Left lung (tissue), 10 donors: Measurements from ENCODE around the gene GAK. TPM values are rescaled to one million over a fixed set of nuclear protein-coding genes. Genes with fewer than 3 reads are reported as not detected.

ENCODE experiments used
- ATAC-seq: fragments of 200-7000 bp; cut with Tn5 transposase; one replicate; pipeline ENCODE4 v1.9.1; 2020; ENCODE audit warnings: moderate library complexity
- DNase-seq, 4 donors: peaks; one replicate each; pipeline ENCODE4 v3.0.0-alpha.2; 2013 to 2020
- H3K27ac ChIP-seq, 2 donors: fragments of 200-600 bp; sonication (generic) in 1 of 2; one replicate each; pipeline versions ENCODE4 v1.5.0 to v1.8.0; 2020 to 2021
- H3K27me3 ChIP-seq, 2 donors: fragments of 200-600 bp; sonication (generic) in 1 of 2; one replicate each; pipeline versions ENCODE4 v1.5.0 to v1.8.0; 2020 to 2021
- H3K36me3 ChIP-seq, 2 donors: fragments of 200-600 bp; sonication (generic) in 1 of 2; one replicate each; pipeline versions ENCODE4 v1.5.0 to v1.8.0; 2020 to 2021
- H3K4me1 ChIP-seq, 2 donors: fragments of 200-600 bp; one replicate each; pipeline ENCODE4 v1.8.0; 2021
- H3K4me3 ChIP-seq, 2 donors: fragments of 200-600 bp; sonication (generic) in 1 of 2; one replicate each; pipeline versions ENCODE4 v1.5.0 to v1.8.0; 2020 to 2021; ENCODE audit warnings: mild to moderate bottlenecking in 1 of 2
- H3K9me3 ChIP-seq, 2 donors: fragments of 200-600 bp; sonication (generic) in 1 of 2; one replicate each; pipeline versions ENCODE4 v1.5.0 to v1.8.0; 2020 to 2021
- intact Hi-C, 2 donors: fragments of 100-400 bp; cut with DNase I; formaldehyde crosslinking; loops; one replicate each; pipeline versions ENCODE4 v1.11.2 to v1.14.2; 2022
- polyA plus RNA-seq, 6 donors: library from polyadenylated mRNA; unstranded; fragments of 120-200 nt; gene quantifications; one replicate each; pipeline ENCODE4 v1.2.1, GENCODE V29; 2013; ENCODE audit not compliant: insufficient read length in 6 of 6
- total RNA-seq, 2 donors: library from RNA; stranded (reverse); fragmentation: NEBNext Ultra II Directional; extraction: Animal tissue kit (Norgen Biotek cat#: 25700); gene quantifications; one replicate each; pipeline ENCODE4 v1.2.1, GENCODE V29; 2021
- TF ChIP-seq, protein P1 (sequence below), 2 donors: fragments of 200-600 bp; sonication (generic) in 1 of 2; IDR thresholded peaks; one replicate each; pipeline versions ENCODE4 v1.5.0 to v1.8.0; 2021; ENCODE audit warnings: antibody characterized with exemption in 2 of 2
- donor health status: DM: no; HTN: yes; CAD: no.
- donor health status: DM: no; HTN: no; CAD: no.

Gene GAK
- total and polyA plus RNA-seq, 8 donors = 42.7 to 121 (median 50.3) TPM

DNA sequence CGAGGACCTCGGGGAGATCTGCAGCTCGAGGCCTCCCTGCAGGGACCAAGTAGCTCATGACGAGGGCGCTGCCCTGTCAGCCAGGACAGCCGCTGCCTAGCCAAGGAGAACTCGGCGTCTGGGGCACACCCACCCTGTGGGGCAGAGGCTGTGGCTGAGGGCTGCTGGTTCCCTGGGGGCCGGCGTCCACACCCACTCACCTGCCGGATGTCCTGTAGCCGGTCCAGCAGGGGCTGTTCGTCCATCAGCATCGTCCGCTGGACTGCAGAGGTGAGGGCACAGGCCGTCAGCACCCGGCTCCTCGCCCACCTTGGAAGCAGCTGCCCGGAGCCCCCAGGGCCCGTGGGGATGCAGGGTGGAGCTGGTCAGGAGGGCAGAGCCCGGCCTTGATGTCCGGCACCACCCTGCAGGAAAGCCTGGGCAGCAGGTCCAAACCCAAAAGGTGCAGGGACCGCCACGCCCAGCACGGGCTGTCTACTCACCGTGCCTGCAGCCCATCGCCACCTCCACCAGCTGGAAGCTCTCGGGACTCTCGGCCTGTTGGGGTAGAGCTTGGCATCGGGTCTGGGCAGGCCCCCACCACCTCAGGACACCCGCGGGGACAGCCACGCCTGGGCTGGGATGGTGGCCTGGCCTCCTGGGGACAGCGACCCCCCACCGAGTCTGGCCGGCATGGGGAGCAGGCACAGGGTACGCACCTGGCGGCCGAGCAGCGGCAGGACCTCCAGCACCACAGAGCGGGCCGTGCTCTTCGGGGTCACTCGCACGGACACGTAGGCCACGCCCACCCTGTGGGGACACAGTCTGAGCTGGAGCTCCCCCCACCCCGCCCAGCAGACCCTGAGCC, 34.4 kb upstream of the GAK start:
- peaks cover 0 to 9% of the 10 kb centered on the region in 2 donors for H3K4me1 ChIP-seq
- H3K36me3 ChIP-seq = peaks cover 0 to 63% of the 10 kb centered on the region in 2 donors
- no peak overlapping the region for H3K4me3 ChIP-seq
- no peaks in the 10 kb centered on the region for H3K9me3 ChIP-seq
- DNase-seq (peak in 1 of 4 donors; percentile 79), ATAC-seq (no peak)
- H3K27ac ChIP-seq = no peak overlapping the region
- peaks cover 0 to 5% of the 10 kb centered on the region in 2 donors for H3K27me3 ChIP-seq
- TF ChIP-seq, protein P1, sequence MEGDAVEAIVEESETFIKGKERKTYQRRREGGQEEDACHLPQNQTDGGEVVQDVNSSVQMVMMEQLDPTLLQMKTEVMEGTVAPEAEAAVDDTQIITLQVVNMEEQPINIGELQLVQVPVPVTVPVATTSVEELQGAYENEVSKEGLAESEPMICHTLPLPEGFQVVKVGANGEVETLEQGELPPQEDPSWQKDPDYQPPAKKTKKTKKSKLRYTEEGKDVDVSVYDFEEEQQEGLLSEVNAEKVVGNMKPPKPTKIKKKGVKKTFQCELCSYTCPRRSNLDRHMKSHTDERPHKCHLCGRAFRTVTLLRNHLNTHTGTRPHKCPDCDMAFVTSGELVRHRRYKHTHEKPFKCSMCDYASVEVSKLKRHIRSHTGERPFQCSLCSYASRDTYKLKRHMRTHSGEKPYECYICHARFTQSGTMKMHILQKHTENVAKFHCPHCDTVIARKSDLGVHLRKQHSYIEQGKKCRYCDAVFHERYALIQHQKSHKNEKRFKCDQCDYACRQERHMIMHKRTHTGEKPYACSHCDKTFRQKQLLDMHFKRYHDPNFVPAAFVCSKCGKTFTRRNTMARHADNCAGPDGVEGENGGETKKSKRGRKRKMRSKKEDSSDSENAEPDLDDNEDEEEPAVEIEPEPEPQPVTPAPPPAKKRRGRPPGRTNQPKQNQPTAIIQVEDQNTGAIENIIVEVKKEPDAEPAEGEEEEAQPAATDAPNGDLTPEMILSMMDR (IDR thresholded peaks at IDR 0.05) = no peak
- intact Hi-C loops = no loop called here

DNA sequence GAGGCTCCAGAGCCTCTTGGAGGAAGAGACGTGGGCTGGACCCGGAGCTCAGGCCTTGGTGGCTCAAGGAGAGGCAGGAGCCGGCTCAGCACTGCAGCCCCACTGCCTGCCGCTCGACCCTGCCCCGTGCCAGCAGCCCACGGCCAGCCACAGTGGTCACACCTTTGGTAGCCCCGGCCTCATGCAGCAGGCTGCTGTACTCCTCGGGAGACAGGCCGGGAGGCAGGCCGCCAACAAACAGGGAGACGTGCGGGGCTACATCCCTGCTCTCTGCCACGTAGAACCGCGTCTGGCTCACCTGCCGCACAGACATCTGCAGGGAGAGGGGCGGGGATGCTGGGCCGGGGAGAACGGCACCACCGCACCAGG, 33.6 kb upstream of the GAK start:
- Histone ChIP-seq H3K27me3 (peaks cover 0 to 5% of the 10 kb centered on the region in 2 donors), H3K4me3 (no peak overlapping the region), H3K9me3 (no peaks in the 10 kb centered on the region), H3K36me3 (peaks cover 0 to 71% of the 10 kb centered on the region in 2 donors), H3K27ac (no peak overlapping the region), H3K4me1 (peaks cover 0 to 2% of the 10 kb centered on the region in 2 donors)
- intact Hi-C loops = no loop called here
- TF ChIP-seq, protein P1 (IDR thresholded peaks at IDR 0.05) = no peak
- no peak for ATAC-seq
- peak in 1 of 4 donors; percentile 71 for DNase-seq

DNA sequence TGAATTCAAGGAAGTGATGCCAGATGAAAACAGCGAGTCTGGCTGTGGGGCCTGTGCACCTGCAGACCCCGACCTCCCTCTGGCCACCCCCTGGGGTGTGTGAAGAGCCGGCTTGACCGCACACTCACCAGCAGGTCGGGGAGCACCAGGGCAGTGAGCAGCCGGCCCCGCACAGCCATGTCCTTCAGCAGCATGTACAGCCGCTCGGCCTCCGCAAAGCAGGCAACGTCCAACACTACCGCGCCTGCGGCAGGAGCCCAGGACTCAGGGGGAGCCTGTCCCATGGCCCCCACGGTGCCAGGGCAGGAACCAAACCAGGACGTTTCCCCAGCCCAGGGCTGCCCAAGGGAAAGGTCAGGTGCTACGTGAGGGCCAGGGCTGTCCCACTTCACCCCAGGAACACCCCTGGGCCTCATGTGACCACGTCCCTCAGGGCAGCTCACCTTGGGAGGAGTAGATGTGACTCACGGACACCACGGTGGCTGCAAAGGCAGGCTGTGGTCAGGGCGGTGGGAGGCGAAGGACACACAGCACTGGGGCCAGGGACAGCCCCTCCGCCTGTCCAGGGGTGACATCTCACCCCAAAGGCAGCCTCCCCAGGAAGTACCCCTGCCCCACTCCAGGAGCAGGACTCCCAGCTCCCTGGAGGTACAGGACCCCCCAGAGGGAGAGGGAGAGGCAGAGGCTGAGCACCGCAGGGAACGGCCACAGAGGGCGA, 33.1 kb upstream of the GAK start:
- Histone ChIP-seq H3K9me3 (no peaks in the 10 kb centered on the region), H3K4me3 (no peak overlapping the region), H3K27me3 (peaks cover 0 to 5% of the 10 kb centered on the region in 2 donors), H3K36me3 (peaks cover 0 to 76% of the 10 kb centered on the region in 2 donors), H3K4me1 (no peaks in the 10 kb centered on the region), H3K27ac (no peak overlapping the region)
- DNase-seq (peak in 1 of 4 donors; percentile 76), ATAC-seq (no peak)
- intact Hi-C loops = no loop called here
- TF ChIP-seq, protein P1 (IDR thresholded peaks at IDR 0.05) = no peak

DNA sequence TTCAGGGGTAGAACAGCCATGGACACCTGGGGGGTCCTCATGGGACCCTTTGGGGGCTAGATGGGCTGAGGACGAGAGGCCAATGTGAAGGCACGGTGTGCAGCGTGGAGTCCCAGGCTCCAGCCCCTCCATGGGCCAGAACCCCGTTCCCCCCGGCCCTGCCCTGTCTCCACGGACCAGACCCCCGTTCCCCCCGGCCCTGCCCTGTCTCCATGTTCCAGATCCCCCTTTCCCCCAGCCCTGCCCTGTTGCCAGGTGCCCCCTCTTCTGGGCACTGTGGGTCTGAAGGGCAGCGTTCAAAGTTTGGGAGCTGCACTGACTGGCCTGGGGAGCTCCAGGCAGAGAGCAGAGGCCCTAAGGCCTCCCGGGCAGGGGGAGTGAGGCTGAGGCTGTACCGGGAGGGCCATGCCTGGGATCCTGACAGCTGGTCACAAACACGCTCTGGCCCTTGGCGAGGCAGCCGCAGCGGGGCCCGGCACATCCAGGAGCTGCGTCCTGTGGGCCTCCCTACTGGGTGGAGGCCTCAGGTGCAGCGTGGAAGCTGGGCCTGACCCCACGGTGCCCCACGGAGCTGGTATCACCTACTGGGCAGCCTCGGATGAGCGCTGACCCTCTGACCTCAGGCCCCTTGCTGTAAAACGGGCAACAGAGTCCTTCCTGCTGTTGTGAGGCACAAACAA, 32.4 kb upstream of the GAK start:
- DNase-seq (peak in 1 of 4 donors; percentile 71), ATAC-seq (no peak)
- intact Hi-C loops = no loop called here
- Histone ChIP-seq H3K4me1 (no peaks in the 10 kb centered on the region), H3K27me3 (peaks cover 0 to 5% of the 10 kb centered on the region in 2 donors), H3K27ac (no peak overlapping the region), H3K36me3 (peaks cover 0 to 83% of the 10 kb centered on the region in 2 donors), H3K9me3 (no peaks in the 10 kb centered on the region), H3K4me3 (no peak overlapping the region)
- TF ChIP-seq, protein P1 (IDR thresholded peaks at IDR 0.05) = no peak
